Tibial artery (tissue), 4 donors: ENCODE results near the gene CLEC4F.

Experiments used
- DNase-seq, 2 donors: peaks; one replicate each; pipeline ENCODE4 v3.0.0-alpha.2; 2019
- H3K27ac ChIP-seq, 2 donors: fragments of 200-600 bp; sonication (generic) in 1 of 2; 1 replicate in 1 of 2; 2 replicates in 1 of 2; pipeline ENCODE4 v1.5.1; 2018 to 2019; ENCODE audit warnings: mild to moderate bottlenecking in 1 of 2
- H3K27me3 ChIP-seq, 2 donors: fragments of 200-600 bp; sonication (generic) in 1 of 2; one replicate each; pipeline versions ENCODE4 v1.5.1 to v1.6.0; 2016 to 2019
- H3K36me3 ChIP-seq, 3 donors: fragments of 200-600 bp; sonication (generic) in 2 of 3; one replicate each; pipeline ENCODE4 v1.5.1; 2016 to 2019; ENCODE audit warnings: mild to moderate bottlenecking in 2 of 3
- H3K4me1 ChIP-seq, 4 donors: fragments of 200-600 bp; sonication (generic) in 2 of 4; 1 replicate in 3 of 4; 2 replicates in 1 of 4; pipeline ENCODE4 v1.5.1; 2016 to 2019
- H3K4me3 ChIP-seq, 2 donors: fragments of 200-600 bp; sonication (generic) in 1 of 2; 1 replicate in 1 of 2; 2 replicates in 1 of 2; pipeline ENCODE4 v1.5.1; 2018 to 2019; ENCODE audit warnings: mild to moderate bottlenecking in 2 of 2
- H3K9me3 ChIP-seq, 3 donors: fragments of 200-600 bp; sonication (generic) in 1 of 3; one replicate each; pipeline ENCODE4 v1.5.1; 2016 to 2019
- CTCF ChIP-seq, 2 experiments: fragments of 200-600 bp in 1 of 2; fragments of 450-650 bp in 1 of 2; IDR thresholded peaks; one replicate each; pipeline ENCODE4 v1.5.1; 2017 to 2019; ENCODE audit warnings: antibody characterized with exemption in 2 of 2, mild to moderate bottlenecking in 1 of 2, moderate library complexity in 1 of 2
- intact Hi-C: fragments of 100-400 bp; cut with DNase I; formaldehyde crosslinking; loops from one replicate; pipeline ENCODE4 v1.15.0; 2023; ENCODE audit warnings: low total_unique reads

CLEC4F gene

GRCh38 chr2:70767079-70767698 lies 53.2 kb downstream of the CLEC4F start:
- Histone ChIP-seq H3K4me3 (peak overlapping the region; percentile 30 to 42), H3K4me1 (peaks cover 0 to 18% (median 14%) of the 10 kb centered on the region in 4 donors), H3K36me3 (no peaks in the 10 kb centered on the region), H3K27ac (no peak overlapping the region), H3K9me3 (no peaks in the 10 kb centered on the region), H3K27me3 (peaks cover 0 to 53% of the 10 kb centered on the region in 2 donors)
- DNase-seq, result no peak
- intact Hi-C loops, result no loop called here
- no peak for TF ChIP-seq CTCF (IDR thresholded peaks at IDR 0.05)

DNA sequence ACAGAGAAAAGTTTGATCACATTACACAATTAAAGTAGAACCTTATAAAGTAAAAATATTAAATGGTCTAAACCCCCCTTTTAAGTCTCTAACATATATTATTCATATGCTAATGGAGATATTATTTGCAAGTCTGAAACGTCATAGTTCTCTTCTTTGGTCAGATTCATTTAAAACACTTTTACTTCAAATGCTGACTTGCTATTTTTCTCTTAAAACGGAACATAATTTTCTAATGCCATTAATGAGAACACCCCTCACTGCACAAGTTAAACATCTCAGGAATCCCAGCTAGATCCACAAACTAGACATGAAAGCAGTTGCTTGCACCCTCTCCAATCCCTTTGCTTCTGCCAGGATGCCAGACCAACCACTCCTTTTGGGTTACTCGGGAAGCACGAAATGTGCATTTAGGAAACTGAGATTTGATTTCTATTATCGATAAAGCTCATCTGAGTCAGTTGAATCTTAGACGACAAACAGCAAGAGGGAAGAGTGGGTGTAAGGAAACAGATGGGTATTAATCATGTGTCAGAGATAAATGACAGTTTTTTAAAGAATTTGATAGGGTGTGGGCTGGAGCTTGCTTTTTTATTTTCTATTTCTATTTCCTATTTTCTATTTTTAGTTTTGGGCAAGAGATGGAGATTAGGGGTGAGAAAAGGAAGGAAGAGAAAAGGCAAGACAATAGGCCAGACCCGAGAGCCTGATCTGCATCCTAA lies 53.9 kb downstream of the CLEC4F start:
- DNase-seq, result no peak
- intact Hi-C loops, result no loop called here
- Histone ChIP-seq H3K27me3 (peaks cover 0 to 53% of the 10 kb centered on the region in 2 donors), H3K36me3 (no peaks in the 10 kb centered on the region), H3K4me3 (peak overlapping the region; percentile 30 to 42), H3K4me1 (peaks cover 0 to 18% (median 14%) of the 10 kb centered on the region in 4 donors), H3K9me3 (no peaks in the 10 kb centered on the region), H3K27ac (no peak overlapping the region)
- TF ChIP-seq CTCF (IDR thresholded peaks at IDR 0.05), result no peak

DNA sequence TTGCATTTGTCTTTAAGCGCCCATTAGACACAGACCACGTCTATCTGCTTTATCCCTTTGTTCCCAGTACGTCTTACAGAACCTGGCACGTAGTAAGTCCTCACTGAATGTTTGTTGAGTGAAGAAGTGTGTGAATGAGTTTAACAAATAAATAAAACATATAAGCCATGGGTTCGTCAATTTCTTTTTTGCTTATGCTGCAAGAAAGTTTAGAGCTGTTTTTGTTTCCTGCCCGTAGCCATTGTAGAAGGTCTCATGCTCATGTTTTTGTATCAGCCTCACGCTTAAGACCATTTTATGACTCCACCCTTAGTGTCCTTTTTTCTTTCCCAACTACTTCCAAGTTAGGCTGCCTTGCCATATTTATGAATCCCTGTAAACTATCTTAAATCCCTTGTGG lies 54.9 kb downstream of the CLEC4F start:
- intact Hi-C loops, result no loop called here
- Histone ChIP-seq H3K9me3 (no peaks in the 10 kb centered on the region), H3K36me3 (no peaks in the 10 kb centered on the region), H3K27ac (no peak overlapping the region), H3K4me3 (no peak overlapping the region), H3K27me3 (peaks cover 0 to 53% of the 10 kb centered on the region in 2 donors), H3K4me1 (peaks cover 0 to 18% (median 14%) of the 10 kb centered on the region in 4 donors)
- no peak for DNase-seq
- no peak for TF ChIP-seq CTCF (IDR thresholded peaks at IDR 0.05)

- intact Hi-C loops, result no loop called here
- no peak for TF ChIP-seq CTCF (IDR thresholded peaks at IDR 0.05)
These were observed 61.0 kb downstream of the CLEC4F start for GRCh38 chr2:70759446-70759845.

More at GRCh38 chr2:70759446-70759845, 61.0 kb downstream of the CLEC4F start:
- no peak for DNase-seq
- H3K9me3 ChIP-seq, result no peaks in the 10 kb centered on the region
- H3K4me1 ChIP-seq, result no peaks in the 10 kb centered on the region
- peaks cover 0 to 22% of the 10 kb centered on the region in 2 donors for H3K27me3 ChIP-seq
- no peaks in the 10 kb centered on the region for H3K36me3 ChIP-seq
- no peak overlapping the region for H3K4me3 ChIP-seq
- H3K27ac ChIP-seq, result no peak overlapping the region
